Measurements from ENCODE around the gene CNTN5.

DNA sequence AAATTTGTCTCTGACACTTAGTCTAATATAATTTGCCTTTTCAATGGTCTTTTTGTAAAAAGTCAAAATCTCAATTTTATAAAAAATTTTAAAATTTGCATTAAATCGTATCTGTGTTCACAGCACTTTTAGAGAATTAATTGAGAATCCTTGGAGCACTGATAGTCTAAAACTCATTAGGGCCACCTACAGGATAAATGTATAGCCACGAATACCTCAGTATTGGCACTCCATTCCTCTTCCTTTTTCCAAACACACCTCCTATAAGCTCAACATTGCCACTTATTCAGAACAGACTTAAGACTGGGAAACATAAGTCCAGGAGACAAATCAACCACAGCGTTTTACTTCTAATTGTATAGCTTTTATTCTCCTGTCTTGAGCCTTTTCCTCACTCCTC, 890.4 kb downstream of the CNTN5 start:
- TF ChIP-seq EZH2 (IDR thresholded peaks at IDR 0.05; ENCODE audit: borderline replicate concordance, insufficient read depth, low read length, poor library complexity, severe bottlenecking) (no peak), POLR2AphosphoS5 (IDR thresholded peaks at IDR 0.05) (no peak), EP300 (conservative IDR thresholded peaks at IDR 0.05; ENCODE audit: poor library complexity, severe bottlenecking) (no peak)
- TF ChIP-seq, protein P1, sequence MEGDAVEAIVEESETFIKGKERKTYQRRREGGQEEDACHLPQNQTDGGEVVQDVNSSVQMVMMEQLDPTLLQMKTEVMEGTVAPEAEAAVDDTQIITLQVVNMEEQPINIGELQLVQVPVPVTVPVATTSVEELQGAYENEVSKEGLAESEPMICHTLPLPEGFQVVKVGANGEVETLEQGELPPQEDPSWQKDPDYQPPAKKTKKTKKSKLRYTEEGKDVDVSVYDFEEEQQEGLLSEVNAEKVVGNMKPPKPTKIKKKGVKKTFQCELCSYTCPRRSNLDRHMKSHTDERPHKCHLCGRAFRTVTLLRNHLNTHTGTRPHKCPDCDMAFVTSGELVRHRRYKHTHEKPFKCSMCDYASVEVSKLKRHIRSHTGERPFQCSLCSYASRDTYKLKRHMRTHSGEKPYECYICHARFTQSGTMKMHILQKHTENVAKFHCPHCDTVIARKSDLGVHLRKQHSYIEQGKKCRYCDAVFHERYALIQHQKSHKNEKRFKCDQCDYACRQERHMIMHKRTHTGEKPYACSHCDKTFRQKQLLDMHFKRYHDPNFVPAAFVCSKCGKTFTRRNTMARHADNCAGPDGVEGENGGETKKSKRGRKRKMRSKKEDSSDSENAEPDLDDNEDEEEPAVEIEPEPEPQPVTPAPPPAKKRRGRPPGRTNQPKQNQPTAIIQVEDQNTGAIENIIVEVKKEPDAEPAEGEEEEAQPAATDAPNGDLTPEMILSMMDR (IDR thresholded peaks at IDR 0.05; ENCODE audit: poor library complexity, severe bottlenecking): no peak
